Lower leg skin (tissue), 3 donors: ENCODE measurements around the gene ARFRP1.

Source experiments
- CTCF ChIP-seq, 3 donors: fragments of 450-650 bp; IDR thresholded peaks; one replicate each; pipeline ENCODE4 v1.5.1; 2016; ENCODE audit warnings: antibody characterized with exemption in 3 of 3, mild to moderate bottlenecking in 3 of 3, moderate library complexity in 2 of 3
- POLR2A ChIP-seq, 2 donors: fragments of 450-650 bp; IDR thresholded peaks; one replicate each; pipeline ENCODE4 v1.6.1; 2016 to 2017; ENCODE audit warnings: antibody characterized with exemption in 2 of 2, mild to moderate bottlenecking in 1 of 2, moderate library complexity in 1 of 2

DNA sequence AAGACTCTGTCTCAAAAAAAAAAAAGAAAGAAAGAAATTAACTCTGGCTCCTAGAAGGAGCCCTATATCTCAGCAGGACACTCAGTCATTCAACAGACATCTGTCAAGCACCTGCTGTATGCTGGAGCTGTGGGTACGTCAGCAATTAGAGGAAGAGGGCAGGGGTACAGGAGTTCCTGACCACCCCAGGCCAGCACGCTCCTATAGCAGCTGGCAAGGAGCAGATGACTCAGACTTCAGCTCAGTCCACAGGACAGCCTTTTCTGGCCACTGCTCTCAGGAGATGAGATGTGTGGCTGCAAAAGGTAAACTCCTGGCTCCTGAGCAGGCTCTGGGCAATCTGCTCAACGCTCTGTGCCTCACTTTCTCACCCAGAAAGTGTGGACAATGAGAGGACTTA, 51.3 kb downstream of the ARFRP1 start:
- TF ChIP-seq CTCF (IDR thresholded peaks at IDR 0.05), result no peak
- TF ChIP-seq POLR2A (IDR thresholded peaks at IDR 0.05), result no peak
